Vagina (tissue), 2 donors: Measurements from ENCODE around the gene CACNB2.

Experiments
- CTCF ChIP-seq, 3 experiments: fragments of 450-650 bp in 2 of 3; fragments of 200-600 bp in 1 of 3; sonication (generic) in 1 of 3; IDR thresholded peaks; one replicate each; pipeline ENCODE4 v1.5.1; 2017 to 2019; ENCODE audit warnings: antibody characterized with exemption in 3 of 3, mild to moderate bottlenecking in 2 of 3, moderate library complexity in 2 of 3
- POLR2AphosphoS5 ChIP-seq, 2 donors: sonication (generic); formaldehyde crosslinking; IDR thresholded peaks; one replicate each; pipeline ENCODE4 v1.9.0; 2017; ENCODE audit warnings: antibody characterized with exemption in 2 of 2, mild to moderate bottlenecking in 2 of 2, low read depth in 1 of 2; ENCODE audit not compliant: insufficient read depth in 1 of 2

- TF ChIP-seq CTCF (IDR thresholded peaks at IDR 0.05) = no peak
- TF ChIP-seq POLR2AphosphoS5 (IDR thresholded peaks at IDR 0.05; ENCODE audit: insufficient read depth in 1 of 2, low read depth in 1 of 2) = no peak
Observed at GRCh38 chr10:18099415-18099814, 40.8 kb upstream of the CACNB2 start.
